Fibroblast of peridontal ligament (primary cell): ENCODE results near the gene MOSPD2.
A peak's percentile ranks its signal among the peaks of the same experiment; 100 is the strongest.

Experiments
- DNase-seq: peaks from one replicate; pipeline ENCODE4 v3.0.0-alpha.2; 2010; ENCODE audit errors: extremely low read depth

The MOSPD2 gene

DNA sequence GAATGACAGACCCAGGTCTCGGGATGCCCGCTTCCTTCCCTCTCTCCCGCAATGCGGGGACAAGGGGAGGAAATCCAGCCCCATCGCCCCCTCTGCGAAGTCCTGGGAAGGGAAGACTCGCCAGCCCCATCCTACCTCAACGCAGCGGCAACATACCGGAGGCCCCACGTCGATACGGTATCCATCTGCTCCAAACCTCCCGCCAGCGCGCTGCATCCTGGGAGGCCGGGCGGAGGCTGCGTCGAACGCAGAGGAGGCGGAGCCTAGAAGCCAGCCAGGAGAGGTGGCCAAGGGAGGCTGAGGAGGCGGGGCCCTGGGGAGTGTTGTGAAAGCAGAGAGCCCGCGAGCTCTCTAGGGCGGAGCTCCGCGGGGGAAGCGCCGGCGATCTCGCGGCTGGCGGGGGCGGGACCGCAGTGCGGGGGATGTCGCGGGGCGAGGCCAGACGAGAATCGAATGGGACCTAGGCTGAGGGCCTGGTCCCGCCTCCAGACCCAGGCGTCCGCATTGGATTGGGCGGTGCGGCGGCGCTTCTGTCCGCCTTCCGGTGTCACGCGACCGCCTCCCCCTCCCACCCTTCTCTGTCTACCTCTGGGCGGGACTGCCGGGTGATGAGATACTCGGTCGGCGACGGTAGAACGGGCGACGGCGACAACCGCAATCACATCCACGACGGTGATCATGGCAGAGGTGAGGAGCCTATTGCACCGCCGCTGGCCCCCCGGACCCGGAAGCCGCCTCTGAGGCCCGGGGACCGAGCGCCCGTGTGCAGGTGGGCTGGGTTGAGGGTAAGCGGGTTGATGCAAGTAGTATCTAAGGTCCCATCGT lies at the start of gene MOSPD2, which contains the start of gene FANCB:
Gene MOSPD2 (plus strand): TSS at position 571 of the 825 bp plus-strand sequence. CDS start 108 bp downstream, at position 679.
Gene FANCB (minus strand): TSS at position 219 of the 825 bp plus-strand sequence. CDS start 7,559 bp downstream, outside the sequence.
- DNase-seq = peak; percentile 90

DNA sequence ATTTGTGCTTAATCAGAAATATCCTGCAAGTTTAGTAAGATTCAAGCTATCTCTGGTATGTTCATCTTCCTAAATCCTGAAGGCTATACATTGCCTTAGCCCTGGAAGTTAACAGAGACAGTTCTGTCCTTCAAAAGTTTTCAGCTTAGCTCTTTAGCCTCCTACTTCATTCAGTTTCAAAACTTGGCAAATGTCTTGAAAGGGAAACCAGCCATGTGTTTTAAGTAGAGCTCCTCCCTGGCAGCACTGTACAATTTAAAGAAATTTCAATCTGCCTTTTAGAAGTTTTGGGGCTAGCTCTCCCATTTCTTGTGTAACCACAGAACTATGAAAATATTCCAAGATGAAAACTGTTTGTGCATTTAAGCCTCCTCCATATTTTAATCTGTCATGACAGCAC lies 47.4 kb upstream of the MOSPD2 start:
- peak; percentile 53 for DNase-seq

DNA sequence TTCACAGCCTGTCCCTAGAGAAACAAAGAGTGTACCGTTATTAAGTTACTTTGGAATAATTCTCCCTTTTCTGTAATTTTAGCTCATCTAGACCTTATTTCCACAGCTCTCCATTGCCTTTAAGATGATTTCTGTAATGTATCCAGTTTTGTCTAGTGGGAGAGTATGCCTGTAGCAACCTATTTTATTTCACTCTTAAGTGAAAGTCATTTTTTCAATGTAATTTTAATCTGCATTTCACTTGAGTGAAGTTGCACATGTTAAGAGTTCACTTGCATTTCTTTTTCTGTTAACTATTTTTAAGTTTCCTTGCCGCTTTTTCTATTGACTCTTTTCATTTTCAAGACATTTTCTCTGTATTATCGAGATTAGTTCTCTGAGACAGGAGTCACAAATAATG lies 46.9 kb upstream of the MOSPD2 start:
- DNase-seq = no peak

DNA sequence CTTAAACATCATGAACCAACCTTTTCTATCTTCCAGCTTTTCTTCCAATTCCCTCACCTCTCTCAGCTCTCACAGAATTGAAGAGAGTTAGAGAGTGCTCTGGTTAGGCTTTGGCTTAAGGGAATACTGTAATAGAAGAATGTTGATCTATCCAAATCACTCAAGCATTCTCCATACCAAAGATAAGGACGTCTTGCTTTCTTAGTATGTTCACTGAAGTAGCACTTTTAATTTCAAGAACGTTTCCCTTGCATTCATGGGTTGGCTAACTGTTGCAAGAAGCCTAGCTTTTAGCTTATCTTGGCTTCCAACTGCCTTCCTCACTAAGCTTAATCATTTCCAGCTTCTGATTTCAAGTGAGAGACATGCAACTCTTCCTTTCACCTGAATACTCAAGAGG lies 43.6 kb upstream of the MOSPD2 start:
- no peak for DNase-seq

DNA sequence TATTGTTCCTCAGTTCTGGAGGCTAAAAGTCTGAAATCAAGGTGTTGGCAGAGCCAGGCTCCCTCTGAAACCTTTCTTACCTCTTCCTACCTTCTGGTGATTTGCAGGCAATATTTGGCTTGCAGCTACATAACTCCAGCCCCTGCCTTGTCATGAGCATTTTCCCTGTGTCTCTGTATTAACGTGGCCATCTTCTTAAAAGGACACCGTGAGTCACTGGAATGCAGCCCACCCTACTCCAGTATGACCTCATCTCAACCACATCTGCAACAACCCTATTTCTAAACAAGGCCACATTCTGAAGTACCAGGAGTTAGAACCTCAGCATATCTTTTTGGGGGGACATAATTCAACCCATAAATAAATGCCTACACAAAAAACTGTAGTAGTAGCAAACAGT lies 41.1 kb upstream of the MOSPD2 start:
- DNase-seq = peak; percentile 45

DNA sequence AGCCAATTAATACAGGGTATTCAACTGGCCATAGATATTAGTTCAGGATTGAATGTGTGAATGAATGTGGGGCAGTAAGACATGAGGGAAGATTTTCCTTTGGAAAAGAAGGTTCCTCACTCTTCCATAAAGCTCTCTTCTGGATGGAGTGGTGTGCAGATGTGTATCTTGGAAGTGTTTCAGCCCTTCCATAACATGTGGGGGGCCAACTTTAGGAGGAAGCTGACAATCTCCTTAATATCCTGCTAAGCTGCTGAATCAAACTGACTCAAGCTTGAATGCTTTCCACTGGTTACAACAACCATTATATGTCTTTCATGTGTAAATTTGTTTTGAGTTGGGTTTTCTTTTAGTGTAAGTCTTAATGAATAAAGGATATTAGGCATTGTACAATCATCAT lies 40.6 kb upstream of the MOSPD2 start:
- DNase-seq = peak; percentile 24

DNA sequence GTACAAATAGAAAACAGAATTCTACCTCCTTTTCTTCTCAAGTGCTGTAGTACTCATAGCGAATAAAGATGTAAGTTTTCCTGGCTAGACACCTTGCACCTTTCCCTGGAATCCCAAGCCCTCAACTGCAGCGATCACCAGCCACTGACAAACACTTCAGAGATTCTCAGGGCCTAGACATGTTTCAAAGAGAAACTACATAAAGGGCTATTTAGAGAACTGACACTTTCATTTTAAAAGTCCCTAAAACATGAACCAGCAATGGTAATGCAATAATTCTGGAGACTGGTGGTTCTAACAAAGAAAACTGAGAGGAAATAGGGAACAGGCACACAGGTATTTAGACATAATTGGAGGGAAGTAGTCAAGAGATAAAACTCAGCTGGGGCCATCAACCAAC lies 36.1 kb upstream of the MOSPD2 start:
- no peak for DNase-seq

DNA sequence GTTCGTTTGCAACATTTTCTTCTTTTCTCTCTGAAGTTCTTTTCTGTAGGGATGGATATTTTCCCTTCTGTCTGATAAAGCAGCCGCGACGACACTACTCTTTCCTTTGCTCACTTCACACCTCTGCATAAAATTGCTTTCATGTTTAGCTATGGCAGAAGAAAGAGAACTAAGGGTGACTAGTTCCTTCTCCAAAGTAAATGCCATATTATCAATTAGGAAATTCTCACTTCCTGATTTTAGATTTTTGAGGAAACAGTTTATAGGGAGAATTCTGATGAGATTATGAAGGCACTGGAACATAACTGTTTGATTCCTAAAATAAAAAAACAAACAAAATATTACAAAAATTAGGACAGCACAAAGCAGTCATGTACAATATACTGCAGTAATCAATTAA lies 29.6 kb upstream of the MOSPD2 start:
- DNase-seq = no peak

DNA sequence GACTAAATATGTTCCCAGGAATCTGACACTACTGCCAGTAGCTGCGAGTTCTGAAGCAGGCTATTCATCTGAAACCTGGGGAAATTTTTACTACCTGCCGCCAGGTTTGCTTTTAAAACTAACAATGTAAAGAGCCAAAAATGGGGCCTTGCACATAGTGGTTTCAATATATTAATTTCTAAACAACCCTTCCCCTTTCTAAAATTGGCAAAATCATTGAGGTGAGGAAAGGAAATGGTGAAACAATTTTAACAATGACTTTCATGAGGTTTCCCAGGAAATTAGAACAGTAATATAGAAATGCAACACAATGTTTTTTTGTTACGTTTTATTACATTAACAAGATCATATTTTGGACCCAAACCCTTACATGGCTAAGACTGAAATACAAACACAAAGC lies 21.7 kb upstream of the MOSPD2 start:
- DNase-seq = no peak

DNA sequence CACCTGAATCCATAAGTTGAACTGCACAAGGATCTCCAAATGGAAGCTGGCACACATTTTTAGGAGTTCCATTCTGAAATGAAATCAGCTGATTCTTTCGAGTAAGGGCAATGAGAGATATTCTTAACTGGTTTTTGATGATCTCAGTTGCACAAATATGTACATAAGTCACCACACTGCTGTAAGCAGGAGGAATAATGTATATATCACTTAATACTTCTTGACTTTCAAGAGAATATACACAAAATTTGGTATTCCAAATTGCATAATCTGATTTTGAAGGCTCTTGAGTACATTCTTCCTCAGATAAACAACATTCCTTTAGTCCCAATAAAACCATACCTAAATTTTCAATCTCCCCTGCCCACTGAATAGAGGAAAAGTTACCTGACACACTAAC lies 8.6 kb upstream of the MOSPD2 start:
- DNase-seq = peak; percentile 46

DNA sequence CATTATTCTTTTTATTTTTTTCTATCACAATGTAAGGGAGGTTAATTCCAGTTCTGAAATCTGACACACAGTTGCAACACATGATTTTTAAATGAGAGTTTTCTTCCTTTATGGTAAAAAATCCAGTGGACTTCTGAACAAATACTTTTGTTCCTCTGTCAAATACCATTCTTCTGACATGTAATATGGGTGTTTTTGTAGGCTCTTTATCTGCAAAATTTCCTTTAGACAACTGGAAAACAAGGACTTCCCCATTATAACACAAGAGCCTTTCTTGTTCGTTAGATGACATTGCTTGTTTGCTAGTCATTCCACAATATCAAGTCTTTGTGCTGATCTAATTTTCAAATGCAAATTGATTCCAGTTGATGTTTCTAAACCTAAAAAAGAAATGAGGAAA lies 8.0 kb upstream of the MOSPD2 start:
- DNase-seq = peak; percentile 53

DNA sequence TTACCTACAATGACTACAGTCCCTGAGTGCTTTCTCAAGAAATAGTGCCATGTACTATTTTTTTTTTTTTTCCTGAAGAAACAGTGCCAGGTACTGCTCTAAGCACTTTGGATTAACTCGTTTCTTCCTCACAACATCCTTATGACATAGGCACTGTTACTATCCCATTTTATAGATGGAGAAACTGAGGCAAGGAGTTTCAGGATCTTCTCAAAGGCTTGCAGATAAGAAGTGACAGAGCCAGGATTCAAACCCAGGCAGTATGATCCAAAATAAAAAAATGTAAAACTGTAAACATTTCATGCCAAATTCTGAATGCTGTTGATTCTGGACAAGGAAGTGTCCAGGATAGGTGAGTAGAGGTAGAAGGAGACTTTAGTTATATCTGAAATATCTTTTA lies 1.5 kb upstream of the MOSPD2 start:
- DNase-seq = no peak

DNA sequence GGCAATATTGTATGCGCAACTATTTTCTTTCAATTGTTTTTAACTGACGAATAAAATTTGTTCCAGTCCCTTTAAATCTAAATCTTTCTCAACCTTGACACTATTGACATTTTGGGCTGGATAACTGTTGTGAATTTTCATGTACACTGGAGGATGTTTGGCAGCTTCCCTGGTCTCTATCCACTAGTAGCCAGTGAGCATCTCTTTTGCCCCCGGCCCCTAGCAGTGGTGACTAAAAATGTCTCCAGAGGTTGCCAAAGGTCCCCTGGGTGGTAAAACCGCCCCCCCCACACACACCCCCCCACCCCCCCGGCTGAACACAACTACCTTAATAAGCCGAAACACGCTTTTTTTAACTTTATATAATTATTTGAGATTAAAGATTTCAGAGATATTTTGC lies 866 bp upstream of the MOSPD2 start:
- DNase-seq = no peak

DNA sequence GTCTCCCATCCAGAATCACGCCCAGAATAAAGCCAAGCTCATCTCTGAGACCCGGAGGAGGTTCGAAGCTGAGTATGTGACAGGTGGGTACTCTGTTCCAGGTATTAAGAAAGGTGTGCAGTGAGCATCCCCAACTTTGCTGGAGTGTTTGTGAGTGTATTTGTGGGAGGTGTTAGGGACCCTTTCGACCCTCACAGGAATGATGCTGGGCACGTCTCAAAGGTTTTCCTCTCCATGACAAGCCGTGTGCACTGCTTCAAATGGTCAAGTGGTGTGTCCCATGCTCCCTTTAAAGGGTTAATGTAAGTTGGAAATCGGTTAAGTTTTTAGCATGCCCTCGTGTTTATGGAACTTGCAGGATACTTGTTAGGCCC lies 442 bp downstream of the MOSPD2 start:
- DNase-seq = no peak

DNA sequence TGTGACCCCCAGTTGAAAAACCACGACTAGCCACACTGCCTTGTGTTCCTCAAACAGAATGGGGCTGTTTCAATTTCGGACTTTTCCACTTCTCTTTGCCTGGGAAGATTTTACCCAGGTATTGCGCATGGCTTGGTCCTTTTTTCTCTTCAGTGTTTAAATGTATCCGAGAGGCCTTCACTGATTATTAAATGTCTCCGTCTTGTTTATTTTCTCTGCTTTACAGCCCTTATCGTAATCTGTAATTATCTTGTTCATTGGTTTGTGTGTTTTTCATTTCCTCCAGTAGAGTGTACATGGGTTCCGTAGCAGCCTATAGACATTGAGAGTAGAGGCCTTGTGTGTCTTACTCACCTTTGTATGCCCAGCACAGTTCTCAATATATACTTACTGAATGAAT lies 2.4 kb downstream of the MOSPD2 start:
- no peak for DNase-seq

DNA sequence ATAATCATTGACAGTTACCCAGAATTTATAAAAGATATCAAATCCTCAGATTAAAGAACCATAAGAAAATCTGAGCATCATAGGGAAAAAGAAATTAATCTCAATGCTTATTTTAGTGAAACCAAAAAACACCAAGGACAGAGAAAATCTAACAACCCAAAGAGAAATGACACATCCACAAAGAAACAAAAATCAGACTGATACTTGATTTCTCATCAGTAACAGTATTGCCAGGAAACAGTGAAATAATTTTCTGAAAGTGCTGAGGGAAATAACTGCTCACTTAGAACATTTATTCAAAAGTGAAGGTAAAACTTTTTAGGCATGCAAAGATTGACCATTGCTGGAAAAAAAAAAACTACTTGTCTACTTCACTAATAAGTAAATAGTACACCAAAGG lies 10.6 kb downstream of the MOSPD2 start:
- DNase-seq = no peak

DNA sequence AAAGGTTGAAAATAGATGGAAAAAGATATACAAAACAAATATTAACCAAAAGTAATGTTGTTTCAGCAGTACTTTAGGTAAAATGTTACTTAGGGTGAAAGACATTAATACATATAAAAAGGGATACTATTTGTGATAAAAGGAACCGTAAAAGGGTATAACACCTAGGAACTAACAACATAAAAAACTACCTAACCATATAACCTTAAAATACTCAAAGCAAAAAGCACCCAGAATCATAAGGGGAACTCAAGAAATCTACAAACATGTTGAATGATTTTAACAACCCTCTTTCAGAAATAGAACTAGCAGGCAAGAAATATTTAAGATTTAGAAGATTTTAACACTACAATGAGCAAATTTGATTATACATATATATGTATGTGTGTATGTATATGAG lies 11.5 kb downstream of the MOSPD2 start:
- no peak for DNase-seq

DNA sequence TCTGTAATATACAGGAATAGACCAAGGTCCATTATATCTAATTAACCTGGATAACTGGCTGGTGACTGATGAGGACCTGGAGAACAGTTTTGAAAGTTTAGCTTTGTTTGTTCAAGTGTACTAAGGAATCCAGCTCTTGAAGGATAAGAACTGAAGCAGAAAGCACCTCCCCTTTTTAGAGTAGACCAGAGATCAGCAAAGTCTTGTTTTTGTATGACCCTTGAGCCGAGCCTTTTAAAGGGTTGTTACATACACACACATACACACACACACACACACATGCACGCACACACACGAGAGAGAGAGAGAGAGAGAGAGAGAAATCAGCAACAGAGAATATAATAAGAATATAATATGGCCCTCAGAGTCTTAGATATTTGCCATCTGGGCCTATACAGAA lies 13.0 kb downstream of the MOSPD2 start:
- no peak for DNase-seq

DNA sequence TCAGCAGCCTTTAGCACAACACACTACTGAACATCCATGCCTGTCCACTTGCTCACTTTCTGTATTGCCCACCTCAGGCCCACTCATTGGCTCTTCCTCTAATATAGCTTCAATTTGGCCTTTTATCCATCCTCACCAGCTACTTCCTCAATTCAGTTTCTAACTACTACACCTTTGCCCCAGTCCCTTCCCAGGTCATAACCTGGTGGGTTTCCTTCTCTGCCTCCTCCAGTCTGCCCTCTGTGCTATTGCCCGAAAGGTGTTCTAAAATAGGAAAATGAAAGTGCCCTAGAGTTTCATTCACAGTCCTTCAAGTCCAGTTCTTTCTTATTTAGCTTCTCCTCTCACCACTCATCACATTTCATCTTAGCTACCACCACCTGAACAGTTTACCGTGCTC lies 23.1 kb downstream of the MOSPD2 start:
- DNase-seq = no peak

DNA sequence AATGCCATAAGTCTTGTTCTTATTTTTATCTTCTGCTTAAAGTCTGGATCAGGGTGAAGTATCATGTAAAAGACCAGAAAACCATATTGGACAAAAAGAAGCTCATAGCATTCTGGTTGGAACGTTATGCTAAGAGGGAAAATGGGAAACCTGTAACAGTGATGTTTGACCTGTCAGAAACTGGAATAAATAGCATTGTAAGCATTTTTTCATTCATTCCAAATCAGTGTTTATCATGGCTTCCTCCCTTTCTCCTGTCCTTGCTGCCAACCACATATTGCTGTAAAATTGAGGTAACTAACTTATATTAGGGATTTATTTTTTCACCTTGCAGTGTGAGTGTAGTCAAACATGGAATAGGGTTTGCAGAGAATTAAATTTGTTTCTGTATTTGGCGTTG lies 23.8 kb downstream of the MOSPD2 start:
- DNase-seq = no peak

DNA sequence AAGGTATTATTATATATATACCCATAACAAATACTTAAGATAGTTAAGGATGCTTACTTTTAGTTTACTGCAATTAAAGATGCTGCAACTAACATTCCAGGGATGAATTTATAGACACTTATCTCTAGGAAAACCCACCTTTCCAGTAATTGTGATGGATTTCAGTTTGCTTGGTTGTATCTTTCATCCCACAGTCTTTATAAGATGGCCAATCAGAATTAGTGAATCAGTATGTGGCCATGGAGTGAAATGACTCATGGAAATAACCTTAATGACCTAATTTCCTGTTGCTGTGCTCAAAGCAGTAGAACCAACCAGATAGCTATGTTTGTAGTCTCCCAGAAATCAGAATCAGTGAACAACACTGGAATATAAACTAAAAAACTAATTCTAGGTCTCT lies 26.4 kb downstream of the MOSPD2 start:
- peak; percentile 25 for DNase-seq

DNA sequence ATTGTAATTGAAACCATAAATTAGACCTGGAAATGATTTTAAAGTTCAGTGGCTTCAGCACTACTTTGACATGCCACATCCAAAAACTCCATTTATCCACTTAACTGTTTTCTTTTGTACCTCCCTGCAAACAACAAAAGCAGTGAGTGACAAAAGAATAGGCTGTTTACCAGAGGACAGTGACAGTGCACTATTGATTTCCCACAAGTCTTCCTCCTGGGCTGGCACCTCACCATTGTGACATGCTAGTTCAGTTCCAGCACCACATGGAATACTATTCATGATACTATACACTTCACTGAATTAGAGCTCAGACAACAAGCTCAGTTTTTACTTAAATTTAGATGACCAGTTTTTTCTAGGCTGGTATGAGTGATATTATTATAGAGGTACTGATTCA lies 29.3 kb downstream of the MOSPD2 start:
- DNase-seq = no peak

DNA sequence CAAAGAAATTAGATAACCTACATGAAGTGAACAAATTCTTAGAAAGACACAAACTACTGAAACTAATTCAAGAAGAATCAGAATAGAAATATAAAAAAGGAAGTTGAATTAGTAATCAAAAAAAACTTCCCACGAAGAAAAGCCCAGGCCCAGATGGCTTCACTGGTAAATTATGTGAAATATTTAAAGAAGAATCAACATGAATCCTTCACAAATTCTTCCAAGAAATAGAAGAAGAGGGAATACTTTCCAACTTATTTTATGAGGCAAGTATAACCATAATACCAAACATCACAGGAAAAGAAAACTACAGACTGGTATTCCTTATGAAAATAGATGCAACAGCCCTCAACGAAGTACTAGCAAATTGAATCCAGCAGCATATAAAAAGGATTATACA lies 30.7 kb downstream of the MOSPD2 start:
- DNase-seq = peak; percentile 60

DNA sequence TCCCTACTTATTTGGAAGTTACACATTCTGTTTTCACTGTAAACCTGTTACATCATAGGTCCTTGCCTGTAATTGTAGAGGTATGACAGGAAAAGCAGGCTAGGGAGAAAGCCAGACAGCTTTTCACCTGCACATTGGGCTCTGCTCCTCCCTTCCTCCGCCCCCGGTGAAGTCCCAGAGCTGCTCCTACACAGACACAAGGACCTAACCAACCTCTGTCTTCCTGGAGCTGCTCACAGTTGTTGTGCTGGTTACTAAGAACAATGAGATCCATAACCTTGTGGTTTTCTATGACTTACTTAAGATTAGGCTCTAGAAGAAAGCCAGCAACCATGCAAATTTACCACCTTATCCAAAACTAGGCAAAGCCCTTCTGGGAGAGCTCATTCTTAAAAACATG lies 40.0 kb downstream of the MOSPD2 start:
- no peak for DNase-seq
